Myocyte (in vitro differentiated cells): ENCODE measurements around the gene ELP4. TPM values are rescaled to one million over a fixed set of nuclear protein-coding genes. Genes with fewer than 3 reads are reported as not detected.
"Not testable (repeated sequence)": the region's sequence is repeated elsewhere in the genome, so short reads cannot be mapped to it uniquely, and the experiment has no call there.

Experiments used
- DNase-seq: peaks from one replicate; pipeline ENCODE4 v3.0.0-alpha.2; 2012; ENCODE audit warnings: low read depth
- total RNA-seq: library from RNA; depleted of rRNA; stranded (reverse); fragments of >200 nt; gene quantifications from 2 replicates; pipeline ENCODE4 v1.2.3, GENCODE V29; 2014

The ELP4 gene
- total RNA-seq, 1 donor from 2014 or later = 27.2 TPM

- DNase-seq = no peak
Measured at GRCh38 chr11:31699066-31699465, 189.5 kb downstream of the ELP4 start.

- no peak for DNase-seq
Measured at GRCh38 chr11:31702966-31703365, 193.4 kb downstream of the ELP4 start.

GRCh38 chr11:31706357-31706756 lies 196.8 kb downstream of the ELP4 start:
- no peak for DNase-seq

GRCh38 chr11:31711137-31711536 lies 201.6 kb downstream of the ELP4 start:
- no peak for DNase-seq

GRCh38 chr11:31712851-31713250 lies 203.3 kb downstream of the ELP4 start:
- no peak for DNase-seq

- DNase-seq = no peak
Measured at GRCh38 chr11:31714840-31715239, 205.3 kb downstream of the ELP4 start.

- no peak for DNase-seq
Measured at GRCh38 chr11:31720225-31720624, 210.7 kb downstream of the ELP4 start.

GRCh38 chr11:31720671-31721365 lies 211.3 kb downstream of the ELP4 start:
- DNase-seq = no peak

GRCh38 chr11:31722754-31723153 lies 213.2 kb downstream of the ELP4 start:
- no peak for DNase-seq

- peak; percentile 44 for DNase-seq
Measured at GRCh38 chr11:31725176-31725575, 215.6 kb downstream of the ELP4 start.

GRCh38 chr11:31728432-31728831 lies 218.9 kb downstream of the ELP4 start:
- DNase-seq = no peak

- no peak for DNase-seq
Measured at GRCh38 chr11:31740131-31740530, 230.6 kb downstream of the ELP4 start.

- not testable (repeated sequence) for DNase-seq
Measured at GRCh38 chr11:31740731-31741368, 231.3 kb downstream of the ELP4 start.

- DNase-seq = peak; percentile 10
Measured at GRCh38 chr11:31747581-31747980, 238.0 kb downstream of the ELP4 start.

GRCh38 chr11:31757260-31757835 lies 247.8 kb downstream of the ELP4 start:
- DNase-seq = peak; percentile 13

- peak; percentile 61 for DNase-seq
Measured at GRCh38 chr11:31761636-31762035, 252.1 kb downstream of the ELP4 start.

GRCh38 chr11:31763296-31763695 lies 253.7 kb downstream of the ELP4 start:
- DNase-seq = no peak

- no peak for DNase-seq
Measured at GRCh38 chr11:31764261-31764660, 254.7 kb downstream of the ELP4 start.

- DNase-seq = no peak
Measured at GRCh38 chr11:31764766-31765165, 255.2 kb downstream of the ELP4 start.

GRCh38 chr11:31767066-31767465 lies 257.5 kb downstream of the ELP4 start:
- no peak for DNase-seq

- no peak for DNase-seq
Measured at GRCh38 chr11:31767685-31768084, 258.1 kb downstream of the ELP4 start.

- DNase-seq = no peak
Measured at GRCh38 chr11:31768749-31769640, 259.4 kb downstream of the ELP4 start.
